Sigmoid colon (tissue), 7 donors: ENCODE results near the gene HLA-DMB. TPM values are rescaled to one million over a fixed set of nuclear protein-coding genes. Genes with fewer than 3 reads are reported as not detected.

Experiments used
- DNase-seq: peaks from one replicate; pipeline ENCODE4 v3.0.0-alpha.2; 2019
- H3K27ac ChIP-seq, 4 donors: fragments of 200-600 bp; sonication (generic); one replicate each; pipeline ENCODE4 v1.5.1; 2016 to 2019; ENCODE audit warnings: mild to moderate bottlenecking in 1 of 4
- H3K27me3 ChIP-seq, 3 donors: fragments of 200-600 bp; sonication (generic); one replicate each; pipeline ENCODE4 v1.5.1; 2019; ENCODE audit warnings: mild to moderate bottlenecking in 1 of 3
- H3K36me3 ChIP-seq, 4 donors: fragments of 200-600 bp; sonication (generic); one replicate each; pipeline ENCODE4 v1.5.1; 2016 to 2019
- H3K4me1 ChIP-seq, 4 donors: fragments of 200-600 bp; sonication (generic); one replicate each; pipeline ENCODE4 v1.5.1; 2017 to 2019
- H3K4me3 ChIP-seq, 4 donors: fragments of 200-600 bp; sonication (generic); one replicate each; pipeline ENCODE4 v1.5.1; 2017 to 2019; ENCODE audit warnings: mild to moderate bottlenecking in 2 of 4, moderate library complexity in 1 of 4
- H3K9me3 ChIP-seq, 4 donors: fragments of 200-600 bp in 3 of 4; sonication (generic) in 3 of 4; one replicate each; pipeline versions ENCODE4 v1.5.1 to v1.6.1; 2013 to 2019
- CTCF ChIP-seq, 4 experiments: fragments of 450-650 bp in 3 of 4; fragments of 200-600 bp in 1 of 4; IDR thresholded peaks; one replicate each; pipeline ENCODE4 v1.5.1; 2016 to 2019; ENCODE audit warnings: antibody characterized with exemption in 4 of 4, mild to moderate bottlenecking in 3 of 4, moderate library complexity in 2 of 4
- EP300 ChIP-seq, 4 donors: sonication (generic); formaldehyde crosslinking; IDR thresholded peaks; one replicate each; pipeline ENCODE4 v1.6.1; 2017; ENCODE audit warnings: antibody characterized with exemption in 4 of 4
- POLR2A ChIP-seq, 2 donors: fragments of 450-650 bp; IDR thresholded peaks; one replicate each; pipeline ENCODE4 v1.6.1; 2016; ENCODE audit warnings: antibody characterized with exemption in 2 of 2, mild to moderate bottlenecking in 2 of 2, moderate library complexity in 2 of 2
- POLR2AphosphoS5 ChIP-seq, 4 donors: sonication (generic); formaldehyde crosslinking; IDR thresholded peaks; one replicate each; pipeline ENCODE4 v1.6.1; 2017; ENCODE audit warnings: antibody characterized with exemption in 4 of 4
- WGBS, 2 donors: extraction: QIAGEN DNeasy Blood & Tissue Kit; methylation state at CpG; one replicate each; pipeline ENCODE4 v1.1.7; 2013; 5-methylcytosine and 5-hydroxymethylcytosine counted together
- intact Hi-C: fragments of 100-400 bp; cut with DNase I; formaldehyde crosslinking; loops from one replicate; pipeline ENCODE4 v1.15.1; 2023
- polyA plus RNA-seq, 3 donors: library from polyadenylated mRNA; stranded (reverse); fragments of 200-250 nt; gene quantifications; one replicate each; pipeline ENCODE4 v1.2.3, GENCODE V29; 2013
- total RNA-seq, 4 donors: library from RNA; depleted of rRNA; stranded (reverse); fragments of >200 nt; gene quantifications; one replicate each; pipeline ENCODE4 v1.1.0, GENCODE V29; 2016
- donor health status: healthy with polysubstance abuse.
- donor health status: Bipolar disorder and iron deficiency.
- donor health status: healthy.

The HLA-DMB gene
- total and polyA plus RNA-seq, 7 donors = 10.2 to 108 (median 13.2) TPM

GRCh38 chr6:32903952-32904351 is 36.9 kb downstream of the HLA-DMB start:
- no peaks in the 10 kb centered on the region for H3K9me3 ChIP-seq
- H3K4me1 ChIP-seq = no peaks in the 10 kb centered on the region
- TF ChIP-seq EP300 (IDR thresholded peaks at IDR 0.05) (no peak), POLR2A (IDR thresholded peaks at IDR 0.05) (no peak)
- peaks cover 0 to 6% (median 3%) of the 10 kb centered on the region in 4 donors for H3K36me3 ChIP-seq
- DNase-seq = no peak
- intact Hi-C loops = no loop called here
- no peak overlapping the region for H3K27ac ChIP-seq
- no peak overlapping the region for H3K4me3 ChIP-seq
- no peaks in the 10 kb centered on the region for H3K27me3 ChIP-seq

GRCh38 chr6:32895006-32895345 is 45.9 kb downstream of the HLA-DMB start:
- Histone ChIP-seq H3K4me3 (peak overlapping the region; percentile 55 to 75 (median 69)), H3K9me3 (no peaks in the 10 kb centered on the region), H3K27me3 (no peaks in the 10 kb centered on the region), H3K36me3 (no peaks in the 10 kb centered on the region), H3K4me1 (peaks cover 0 to 25% (median 13%) of the 10 kb centered on the region in 4 donors), H3K27ac (peak overlapping the region; percentile 82 to 96 (median 92))
- TF ChIP-seq POLR2AphosphoS5 (IDR thresholded peaks at IDR 0.05) = no peak
- TF ChIP-seq EP300 (IDR thresholded peaks at IDR 0.05) = no peak
- TF ChIP-seq POLR2A (IDR thresholded peaks at IDR 0.05) = no peak
- TF ChIP-seq CTCF (IDR thresholded peaks at IDR 0.05) = no peak
- intact Hi-C loops = loop anchor here (10.0 kb wide), 1 partner anchor 190 kb away; no protein-coding TSS in a partner anchor
- WGBS, 2 donors = 0 to 1% methylated on average over 8 of the region's 8 CpGs
- no peak for DNase-seq

- peak; percentile 96 for DNase-seq
- Histone ChIP-seq H3K36me3 (no peaks in the 10 kb centered on the region), H3K9me3 (no peaks in the 10 kb centered on the region), H3K4me3 (peak overlapping the region; percentile 55 to 75 (median 69)), H3K27ac (peak overlapping the region; percentile 82 to 96 (median 92)), H3K4me1 (peaks cover 0 to 25% (median 13%) of the 10 kb centered on the region in 4 donors), H3K27me3 (no peaks in the 10 kb centered on the region)
- 0% methylated on average over 61 of the region's 61 CpGs for WGBS, 2 donors
- TF ChIP-seq EP300 (IDR thresholded peaks at IDR 0.05) = no peak
- peak; percentile 75 to 91 (median 84) for TF ChIP-seq POLR2AphosphoS5 (IDR thresholded peaks at IDR 0.05)
- peak in 1 of 2 donors; percentile 84 for TF ChIP-seq POLR2A (IDR thresholded peaks at IDR 0.05)
- intact Hi-C loops = loop anchor here (5.0 to 10.0 kb wide), 3 partner anchors 73 to 353 kb away; partner anchors contain the start of gene BRD2
Measured at GRCh38 chr6:32894085-32895005, 46.5 kb downstream of the HLA-DMB start.

- intact Hi-C loops = loop anchor here (5.0 to 10.0 kb wide), 3 partner anchors 76 to 356 kb away; partner anchors contain the start of gene BRD2
Measured at GRCh38 chr6:32890831-32891230, 50.0 kb downstream of the HLA-DMB start.

GRCh38 chr6:32889533-32889932 is 51.3 kb downstream of the HLA-DMB start:
- Histone ChIP-seq H3K9me3 (no peaks in the 10 kb centered on the region), H3K4me1 (peaks cover 0 to 29% (median 24%) of the 10 kb centered on the region in 4 donors), H3K27me3 (no peaks in the 10 kb centered on the region), H3K27ac (no peak overlapping the region), H3K4me3 (no peak overlapping the region), H3K36me3 (no peaks in the 10 kb centered on the region)
- DNase-seq = no peak
- no peak for TF ChIP-seq CTCF (IDR thresholded peaks at IDR 0.05)
- TF ChIP-seq POLR2AphosphoS5 (IDR thresholded peaks at IDR 0.05) = no peak
- TF ChIP-seq POLR2A (IDR thresholded peaks at IDR 0.05) = no peak
- TF ChIP-seq EP300 (IDR thresholded peaks at IDR 0.05) = no peak
- intact Hi-C loops = no loop called here
- WGBS, 2 donors = 86 to 88% methylated on average over 1 of the region's 1 CpG

More at GRCh38 chr6:32890831-32891230, 50.0 kb downstream of the HLA-DMB start:
- no peak for DNase-seq
- Histone ChIP-seq H3K4me1 (peaks cover 0 to 38% (median 30%) of the 10 kb centered on the region in 4 donors), H3K27ac (no peak overlapping the region), H3K27me3 (no peaks in the 10 kb centered on the region), H3K9me3 (no peaks in the 10 kb centered on the region), H3K4me3 (no peak overlapping the region), H3K36me3 (no peaks in the 10 kb centered on the region)
- TF ChIP-seq POLR2A (IDR thresholded peaks at IDR 0.05) (no peak), POLR2AphosphoS5 (IDR thresholded peaks at IDR 0.05) (no peak), CTCF (IDR thresholded peaks at IDR 0.05) (no peak), EP300 (IDR thresholded peaks at IDR 0.05) (no peak)
- WGBS, 2 donors = 40 to 70% methylated on average over 1 of the region's 1 CpG
